Amniotic epithelial cell (primary cell): ENCODE data around the gene DCAF17.
A peak's percentile ranks its signal among the peaks of the same experiment; 100 is the strongest.
"Not testable (repeated sequence)": the region's sequence is repeated elsewhere in the genome, so short reads cannot be mapped to it uniquely, and the experiment has no call there.

Experiments used
- DNase-seq: peaks from one replicate; pipeline ENCODE4 v3.0.0-alpha.2; 2010; ENCODE audit warnings: low read depth

DCAF17 gene

GRCh38 chr2:171460537-171460936 is 26.5 kb downstream of the DCAF17 start:
- no peak for DNase-seq

DNA sequence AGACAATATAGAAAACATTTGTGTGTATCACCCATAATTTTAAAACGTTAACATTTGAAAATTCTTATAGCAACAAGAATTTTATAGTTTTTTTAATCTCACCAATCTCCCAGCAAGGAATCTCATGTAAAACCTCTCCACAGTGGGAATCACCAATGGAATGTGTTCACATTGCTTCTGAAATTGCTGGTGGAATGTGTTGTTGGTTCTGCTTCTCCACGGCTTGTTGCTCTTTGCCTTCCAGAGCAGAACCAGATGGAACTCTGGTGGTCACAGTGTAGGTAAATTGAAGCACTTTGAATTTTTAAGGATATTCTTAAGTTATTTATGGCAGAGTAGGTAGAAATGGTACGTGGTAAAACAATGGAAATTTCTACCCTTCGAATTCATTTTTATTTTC is 35.1 kb downstream of the DCAF17 start:
- DNase-seq = no peak

- no peak for DNase-seq
These were observed 36.1 kb downstream of the DCAF17 start for GRCh38 chr2:171470129-171470528.

DNA sequence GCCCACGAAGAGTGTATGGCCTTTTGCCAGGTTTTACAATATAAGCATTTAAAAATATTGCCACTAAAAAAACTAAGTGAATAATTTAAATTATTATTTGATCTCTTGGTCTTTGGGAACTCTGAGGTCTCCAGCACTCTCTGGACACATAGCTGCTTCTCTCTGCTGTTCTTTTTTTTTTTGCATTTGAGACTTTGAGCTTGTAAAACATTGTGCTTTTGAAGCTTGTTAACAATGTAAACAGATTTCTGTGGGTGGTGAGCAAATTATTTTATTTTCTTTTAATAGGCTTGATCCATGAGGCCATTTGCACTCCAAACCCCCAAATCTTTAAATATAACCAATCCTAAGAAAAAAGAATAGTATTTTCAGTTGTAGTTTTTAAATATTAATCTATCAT is 42.0 kb downstream of the DCAF17 start:
- DNase-seq = no peak

DNA sequence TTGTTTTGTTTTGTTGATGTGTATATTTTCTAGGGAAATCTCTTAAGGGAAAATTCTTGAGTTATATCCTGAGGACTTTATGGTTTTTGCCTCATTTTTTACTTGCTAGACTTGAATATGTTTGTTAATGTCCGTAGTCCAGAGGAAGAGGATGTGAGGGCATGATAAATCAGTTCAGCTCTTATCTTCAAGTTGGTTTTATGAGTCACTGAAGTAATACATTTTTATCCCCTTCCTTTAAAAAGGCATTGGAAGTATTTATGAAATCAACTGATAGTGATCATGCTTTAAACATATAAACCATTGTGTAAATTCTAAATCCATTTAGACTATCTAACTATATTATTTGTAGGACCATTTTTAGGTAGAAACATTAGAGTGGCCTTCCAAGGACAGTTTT is 44.3 kb downstream of the DCAF17 start:
- peak; percentile 83 for DNase-seq

GRCh38 chr2:171479154-171479814 is 45.3 kb downstream of the DCAF17 start:
- DNase-seq = peak; percentile 16

- no peak for DNase-seq
These were observed 46.9 kb downstream of the DCAF17 start for GRCh38 chr2:171480908-171481307.

DNA sequence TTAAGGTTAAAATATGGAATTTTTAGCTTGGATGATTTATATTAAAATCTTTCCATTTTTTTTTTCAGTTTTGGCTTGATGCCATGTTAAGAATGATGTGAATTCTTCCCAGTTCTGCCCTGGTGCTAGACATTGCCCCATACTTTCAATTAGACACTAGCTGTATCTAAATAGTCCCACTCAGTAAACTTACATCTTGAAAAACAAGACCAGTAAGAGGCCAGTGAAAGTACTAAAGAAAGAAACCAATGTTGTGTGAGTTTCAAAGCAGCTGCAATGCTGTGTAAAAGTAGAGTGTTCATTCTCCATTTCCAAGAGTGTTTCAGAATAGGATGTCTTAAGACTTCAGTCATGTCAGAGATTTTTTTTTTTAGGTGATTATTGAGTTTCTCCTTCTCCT is 48.3 kb downstream of the DCAF17 start:
- DNase-seq = peak; percentile 35

- DNase-seq = peak; percentile 58
These were observed 48.9 kb downstream of the DCAF17 start for GRCh38 chr2:171482877-171483276.

DNA sequence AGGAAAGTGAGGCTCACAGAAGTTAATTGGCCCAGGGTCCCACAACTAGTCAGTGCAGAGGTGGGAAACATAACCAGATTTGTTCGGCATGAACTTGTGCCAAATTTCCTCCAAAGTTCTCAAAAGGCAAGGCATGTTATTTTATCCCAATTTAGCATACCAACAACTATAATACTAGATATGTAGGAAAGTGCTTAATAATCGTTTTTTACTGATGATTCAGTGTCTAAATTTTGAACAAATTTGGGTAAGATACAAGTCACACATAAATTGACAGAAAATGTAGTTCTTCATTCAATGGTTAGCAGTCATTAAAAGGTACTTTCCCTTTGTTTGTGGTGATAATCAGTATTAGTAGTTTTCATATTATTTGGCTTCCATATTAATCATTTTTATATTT is 49.8 kb downstream of the DCAF17 start:
- no peak for DNase-seq

- no peak for DNase-seq
These were observed 51.1 kb downstream of the DCAF17 start for GRCh38 chr2:171485116-171485515.

DNA sequence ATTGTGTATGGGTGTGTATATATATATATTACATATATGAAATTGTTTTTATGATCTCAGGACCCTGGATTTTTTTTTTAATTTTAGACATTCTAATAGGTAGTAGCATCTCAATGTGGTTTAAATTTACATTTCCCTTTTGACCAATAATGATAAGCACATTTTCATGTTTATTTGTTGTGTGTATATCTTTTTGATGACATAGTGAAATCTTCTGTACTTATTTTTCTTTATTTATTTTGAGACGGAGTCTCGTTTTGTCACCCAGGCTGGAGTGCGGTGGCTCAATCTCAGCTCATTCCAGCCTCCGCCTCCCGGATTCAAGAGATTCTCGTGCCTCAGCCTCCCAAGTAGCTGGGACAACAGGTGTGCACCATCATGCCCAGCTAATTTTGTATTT is 53.2 kb downstream of the DCAF17 start:
- DNase-seq = no peak

GRCh38 chr2:171487803-171488259 is 53.8 kb downstream of the DCAF17 start:
- DNase-seq = peak; percentile 44

DNA sequence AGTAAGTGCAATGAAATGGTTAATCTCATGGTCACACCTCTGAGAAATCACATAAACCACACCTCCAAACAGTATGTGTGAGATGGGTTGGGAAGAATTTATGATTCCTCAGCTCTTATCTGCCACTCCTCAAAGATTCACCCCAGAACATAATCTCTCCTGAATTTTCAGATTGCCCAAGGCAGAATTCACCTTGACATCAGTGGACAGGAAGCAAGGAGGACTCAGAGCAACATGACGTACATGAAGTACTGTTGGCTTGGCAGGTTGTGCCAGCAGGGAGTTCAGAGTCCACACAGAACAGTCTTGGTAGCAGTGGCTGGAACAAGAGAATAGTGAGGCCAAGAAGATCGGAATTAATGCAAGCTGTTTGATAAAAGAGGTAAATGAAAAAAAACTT is 56.6 kb downstream of the DCAF17 start:
- DNase-seq = no peak

- no peak for DNase-seq
These were observed 57.3 kb downstream of the DCAF17 start for GRCh38 chr2:171491292-171491691.

DNA sequence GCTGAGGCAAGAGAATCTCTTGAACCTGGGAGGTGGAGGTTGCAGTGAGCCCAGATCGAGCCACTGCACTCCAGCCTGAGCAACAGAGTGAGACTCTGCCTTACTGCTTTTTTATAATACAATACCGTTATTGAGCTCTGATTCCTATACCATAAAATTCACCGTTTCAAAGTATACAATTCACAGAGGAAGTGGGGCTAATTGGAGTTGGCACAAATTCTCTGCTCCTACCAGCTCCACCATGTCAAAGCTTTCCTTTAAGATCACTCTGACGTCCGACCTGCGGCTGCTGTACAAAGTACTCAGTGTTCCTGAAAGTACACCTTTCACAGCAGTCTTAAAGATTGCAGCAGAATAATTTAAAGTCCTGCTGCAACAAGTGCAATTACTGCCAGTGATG is 58.6 kb downstream of the DCAF17 start:
- no peak for DNase-seq

DNA sequence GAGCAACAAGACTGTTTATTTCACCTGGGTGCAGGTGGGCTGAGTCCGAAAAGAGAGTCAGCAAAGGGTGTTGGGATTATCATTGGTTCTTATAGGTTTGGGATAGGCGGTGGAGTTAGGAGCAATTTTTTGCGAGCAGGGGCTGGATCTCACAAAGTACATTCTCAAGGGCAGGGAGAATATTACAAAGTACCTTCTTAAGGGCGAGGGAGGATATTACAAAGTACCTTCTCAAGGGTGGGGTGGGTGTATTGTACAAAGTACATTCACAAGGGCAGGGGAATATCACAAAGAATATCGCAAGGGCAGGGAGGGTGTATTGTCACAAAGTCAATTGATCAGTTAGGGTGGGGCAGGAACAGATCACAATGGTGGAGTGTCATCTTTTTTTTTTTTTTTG is 63.6 kb downstream of the DCAF17 start:
- not testable (repeated sequence) for DNase-seq

- peak; percentile 27 for DNase-seq
These were observed 71.3 kb downstream of the DCAF17 start for GRCh38 chr2:171505374-171505773.

GRCh38 chr2:171509945-171510731 is 76.1 kb downstream of the DCAF17 start:
- DNase-seq = no peak

DNA sequence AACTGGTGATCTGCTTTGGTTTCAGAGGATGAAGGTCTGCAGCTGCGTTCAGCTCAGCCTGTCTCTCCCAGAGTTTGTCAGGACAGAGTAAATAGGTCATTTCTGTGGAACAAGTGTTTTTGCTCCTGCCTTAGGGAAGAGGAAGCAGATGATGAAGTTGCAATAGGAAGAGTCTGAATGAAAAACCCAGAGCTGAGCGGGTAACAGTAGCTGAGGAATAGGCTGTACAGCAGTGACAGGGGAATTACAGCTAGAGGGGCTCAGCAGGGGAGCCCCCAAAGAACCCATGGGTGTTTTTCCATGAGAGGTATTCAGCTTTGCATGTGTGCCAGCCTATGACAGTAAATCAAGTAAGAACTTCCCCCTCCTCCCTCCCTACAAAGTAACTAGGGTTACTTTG is 78.0 kb downstream of the DCAF17 start:
- DNase-seq = no peak

- no peak for DNase-seq
These were observed 78.7 kb downstream of the DCAF17 start for GRCh38 chr2:171512683-171513195.

DNA sequence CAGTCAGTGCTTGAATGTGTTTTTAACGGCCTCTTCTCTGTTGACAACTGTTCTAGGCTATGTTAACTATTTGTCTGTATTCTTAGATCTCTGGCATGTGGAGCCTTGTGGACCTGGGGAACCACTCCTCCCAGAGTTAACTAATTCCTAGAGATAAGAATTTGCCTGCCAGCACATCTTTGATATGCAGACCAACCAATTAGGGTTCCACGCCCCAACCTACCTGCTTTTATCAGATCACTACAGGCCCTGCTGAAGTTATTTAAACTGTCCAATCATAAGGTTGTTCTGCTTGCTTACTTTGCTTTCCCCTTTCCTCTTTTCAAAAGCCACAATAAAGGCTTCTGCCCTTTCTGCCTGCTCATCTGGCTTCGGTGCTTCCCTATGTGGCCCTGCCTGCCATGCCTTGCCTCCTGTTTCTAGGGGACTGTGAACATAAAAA is 79.7 kb downstream of the DCAF17 start:
- DNase-seq = no peak

- DNase-seq = no peak
These were observed 81.0 kb downstream of the DCAF17 start for GRCh38 chr2:171514908-171515582.
